Chondrocyte (in vitro differentiated cells): ENCODE data around the gene ADCY3. TPM values are rescaled to one million over a fixed set of nuclear protein-coding genes. Genes with fewer than 3 reads are reported as not detected.

ENCODE experiments used
- DNase-seq: peaks from one replicate; pipeline ENCODE4 v3.0.0; 2021; ENCODE audit warnings: mixed read lengths, low spot score
- H3K27ac Mint-ChIP-seq: one replicate; pipeline ENCODE4 v1.8.0; 2021; ENCODE audit warnings: mild to moderate bottlenecking, moderate library complexity, mixed read lengths; ENCODE audit not compliant: unreplicated experiment
- H3K27me3 Mint-ChIP-seq: 2 replicates; pipeline ENCODE4 v1.8.0; 2021; ENCODE audit warnings: low read depth, mixed read lengths
- H3K36me3 Mint-ChIP-seq: 2 replicates; pipeline ENCODE4 v1.8.0; 2021; ENCODE audit warnings: low read depth, mixed read lengths
- H3K4me1 Mint-ChIP-seq: 2 replicates; pipeline ENCODE4 v1.8.0; 2021; ENCODE audit warnings: low read depth, mild to moderate bottlenecking, mixed read lengths
- H3K4me3 Mint-ChIP-seq: one replicate; pipeline ENCODE4 v1.8.0; 2021; ENCODE audit warnings: mild to moderate bottlenecking, moderate library complexity, mixed read lengths; ENCODE audit not compliant: unreplicated experiment
- H3K9me3 Mint-ChIP-seq: 2 replicates; pipeline ENCODE4 v1.8.0; 2021; ENCODE audit warnings: low read depth, mixed read lengths
- total RNA-seq: library from RNA; stranded (reverse); gene quantifications from 3 replicates; pipeline ENCODE4 v1.2.1, GENCODE V29; 2021
- TF ChIP-seq, protein P1 (sequence below): fragments of 200-600 bp; sonication (generic); IDR thresholded peaks from 2 replicates; pipeline ENCODE4 v1.5.0; 2021; ENCODE audit warnings: antibody characterized with exemption, mild to moderate bottlenecking, moderate library complexity

Gene ADCY3
- total RNA-seq, 1 donor from 2014 or later = 69.3 TPM

DNA sequence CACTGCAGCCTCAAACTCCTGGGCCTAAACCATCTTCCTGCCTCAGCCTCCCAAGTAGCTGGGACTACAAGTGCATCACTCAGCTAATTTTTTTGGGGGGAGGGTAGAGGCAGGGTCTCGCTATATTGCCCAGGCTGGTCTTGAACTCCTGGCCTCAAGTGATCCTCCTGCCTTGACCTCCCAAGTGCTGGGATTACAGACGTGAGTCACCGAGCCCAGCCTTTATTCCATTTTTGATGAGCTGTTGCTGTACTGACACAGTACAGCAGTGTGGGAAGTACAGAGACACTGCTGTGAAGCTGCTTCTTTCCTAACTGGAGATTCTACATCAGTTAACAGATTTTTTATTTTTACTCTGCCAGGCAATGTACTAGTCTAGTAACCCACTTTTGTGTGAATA is 145.7 kb downstream of the ADCY3 start:
- H3K4me3 Mint-ChIP-seq = no peak overlapping the region
- peaks cover 13% of the 10 kb centered on the region for H3K36me3 Mint-ChIP-seq
- TF ChIP-seq, protein P1, sequence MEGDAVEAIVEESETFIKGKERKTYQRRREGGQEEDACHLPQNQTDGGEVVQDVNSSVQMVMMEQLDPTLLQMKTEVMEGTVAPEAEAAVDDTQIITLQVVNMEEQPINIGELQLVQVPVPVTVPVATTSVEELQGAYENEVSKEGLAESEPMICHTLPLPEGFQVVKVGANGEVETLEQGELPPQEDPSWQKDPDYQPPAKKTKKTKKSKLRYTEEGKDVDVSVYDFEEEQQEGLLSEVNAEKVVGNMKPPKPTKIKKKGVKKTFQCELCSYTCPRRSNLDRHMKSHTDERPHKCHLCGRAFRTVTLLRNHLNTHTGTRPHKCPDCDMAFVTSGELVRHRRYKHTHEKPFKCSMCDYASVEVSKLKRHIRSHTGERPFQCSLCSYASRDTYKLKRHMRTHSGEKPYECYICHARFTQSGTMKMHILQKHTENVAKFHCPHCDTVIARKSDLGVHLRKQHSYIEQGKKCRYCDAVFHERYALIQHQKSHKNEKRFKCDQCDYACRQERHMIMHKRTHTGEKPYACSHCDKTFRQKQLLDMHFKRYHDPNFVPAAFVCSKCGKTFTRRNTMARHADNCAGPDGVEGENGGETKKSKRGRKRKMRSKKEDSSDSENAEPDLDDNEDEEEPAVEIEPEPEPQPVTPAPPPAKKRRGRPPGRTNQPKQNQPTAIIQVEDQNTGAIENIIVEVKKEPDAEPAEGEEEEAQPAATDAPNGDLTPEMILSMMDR = no peak
- H3K27me3 Mint-ChIP-seq = no peaks in the 10 kb centered on the region
- H3K27ac Mint-ChIP-seq = no peak overlapping the region
- DNase-seq = no peak
- no peaks in the 10 kb centered on the region for H3K9me3 Mint-ChIP-seq
- H3K4me1 Mint-ChIP-seq = peaks cover 4% of the 10 kb centered on the region

DNA sequence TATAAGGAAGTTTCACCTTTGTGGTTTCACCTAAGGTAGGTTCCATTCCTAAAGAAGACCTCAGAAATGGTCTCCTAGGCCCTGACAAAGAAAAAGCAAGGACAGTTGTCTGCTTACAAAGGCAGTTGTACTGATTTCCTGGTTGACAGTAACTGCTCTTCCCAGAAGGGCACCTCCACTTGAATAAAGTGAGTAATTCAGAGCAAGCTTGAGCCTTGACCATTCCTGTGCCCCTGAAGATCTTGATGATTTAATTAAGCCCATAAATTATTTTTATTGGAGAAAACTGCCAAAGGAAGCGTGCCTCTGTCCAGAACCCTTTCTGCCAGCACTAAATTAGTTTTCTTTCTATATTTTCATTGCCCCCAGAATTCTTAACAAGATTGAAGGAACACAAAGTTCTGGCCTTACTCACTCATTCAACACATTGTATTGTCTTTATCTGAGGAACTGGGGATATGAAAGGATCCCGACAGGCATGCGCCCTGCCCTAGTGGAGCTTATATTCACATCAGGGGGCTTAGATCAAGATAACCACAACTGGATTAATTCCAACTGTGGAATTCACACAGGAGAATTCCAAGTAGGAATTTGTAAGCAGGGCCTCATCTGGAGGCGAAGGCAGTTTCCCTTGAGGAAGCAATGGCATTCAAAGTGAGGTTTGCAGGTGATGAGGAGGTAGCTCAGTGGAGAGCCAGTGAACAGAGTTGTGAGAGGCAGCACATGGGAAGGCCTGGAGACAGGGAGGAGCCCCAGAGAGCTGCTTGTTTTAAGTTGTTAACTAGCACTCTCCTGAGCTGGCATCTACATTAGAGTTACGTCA is 148.1 kb downstream of the ADCY3 start:
- TF ChIP-seq, protein P1 = no peak
- Mint-ChIP-seq H3K36me3 (peaks cover 17% of the 10 kb centered on the region), H3K4me3 (no peak overlapping the region), H3K27ac (no peak overlapping the region), H3K9me3 (no peaks in the 10 kb centered on the region), H3K27me3 (no peaks in the 10 kb centered on the region), H3K4me1 (peaks cover 4% of the 10 kb centered on the region)
- DNase-seq = no peak

DNA sequence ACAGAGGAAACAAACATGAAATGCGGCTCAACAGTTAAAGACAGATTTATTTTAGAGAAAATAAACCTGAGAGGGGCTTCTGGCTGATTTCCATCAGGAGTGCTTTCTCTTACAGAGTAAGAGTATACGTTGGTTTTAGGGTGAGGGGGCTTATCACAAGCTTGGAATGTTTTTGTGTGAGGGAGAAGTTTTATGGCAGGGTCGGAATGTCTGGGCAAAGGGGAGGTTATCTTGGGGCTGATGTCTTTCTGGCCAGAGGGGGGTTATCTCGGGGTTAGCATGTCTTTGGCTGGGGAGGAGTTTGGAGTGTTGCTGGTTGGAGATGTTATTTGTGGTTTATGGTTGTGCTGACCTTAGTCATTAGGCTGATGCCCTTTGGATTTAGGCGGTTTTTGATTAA is 149.0 kb downstream of the ADCY3 start:
- Mint-ChIP-seq H3K27me3 (no peaks in the 10 kb centered on the region), H3K9me3 (no peaks in the 10 kb centered on the region), H3K4me3 (no peak overlapping the region), H3K4me1 (peaks cover 4% of the 10 kb centered on the region), H3K27ac (no peak overlapping the region), H3K36me3 (peaks cover 21% of the 10 kb centered on the region)
- DNase-seq = no peak
- TF ChIP-seq, protein P1 = no peak

Other genes starting within 250 kb of the ADCY3 start
- gene PTRHD1, start 126.8 kb downstream of the ADCY3 start, total RNA-seq = 31.0 to 32.5 TPM (median 32.0 TPM) in 3 replicates
- 10.6 to 17.8 TPM (median 10.9 TPM) in 3 replicates for gene CENPO, start 126.8 kb downstream of the ADCY3 start, total RNA-seq
- gene DNAJC27, start 51.7 kb upstream of the ADCY3 start, total RNA-seq = 3.8 to 4.9 TPM (median 4.0 TPM) in 3 replicates
- gene EFR3B, start 121.8 kb upstream of the ADCY3 start, total RNA-seq = 2.1 to 6.1 TPM (median 2.4 TPM) in 3 replicates
- not detected in 3 replicates for gene POMC, start 248.3 kb upstream of the ADCY3 start, total RNA-seq